ENCODE data around the gene MAPKAP1. TPM values are rescaled to one million over a fixed set of nuclear protein-coding genes. Genes with fewer than 3 reads are reported as not detected.

The MAPKAP1 gene
- total RNA-seq, 2 donors from 2014 or later: 73.4 to 81.5 TPM

DNA sequence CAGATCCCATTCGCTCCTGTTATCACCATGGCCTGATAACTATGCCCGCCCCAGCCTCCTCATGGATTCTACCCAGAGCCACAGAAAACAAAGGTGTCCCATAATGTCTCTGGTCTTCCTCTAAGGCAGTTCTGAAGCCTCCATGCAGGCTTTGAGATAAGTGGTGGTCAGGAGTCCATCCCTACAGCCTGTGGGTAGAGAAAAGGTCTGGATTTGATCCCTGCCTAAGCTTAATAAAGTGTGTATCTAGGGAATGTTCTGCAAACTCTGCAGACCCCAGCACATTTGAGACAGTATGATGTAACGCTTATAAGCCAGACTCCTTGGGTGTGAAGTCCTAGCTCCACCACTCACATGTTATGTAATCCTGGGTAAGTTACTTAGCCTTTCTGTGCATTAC is 187.3 kb downstream of the MAPKAP1 start:
- TF ChIP-seq, protein P1, sequence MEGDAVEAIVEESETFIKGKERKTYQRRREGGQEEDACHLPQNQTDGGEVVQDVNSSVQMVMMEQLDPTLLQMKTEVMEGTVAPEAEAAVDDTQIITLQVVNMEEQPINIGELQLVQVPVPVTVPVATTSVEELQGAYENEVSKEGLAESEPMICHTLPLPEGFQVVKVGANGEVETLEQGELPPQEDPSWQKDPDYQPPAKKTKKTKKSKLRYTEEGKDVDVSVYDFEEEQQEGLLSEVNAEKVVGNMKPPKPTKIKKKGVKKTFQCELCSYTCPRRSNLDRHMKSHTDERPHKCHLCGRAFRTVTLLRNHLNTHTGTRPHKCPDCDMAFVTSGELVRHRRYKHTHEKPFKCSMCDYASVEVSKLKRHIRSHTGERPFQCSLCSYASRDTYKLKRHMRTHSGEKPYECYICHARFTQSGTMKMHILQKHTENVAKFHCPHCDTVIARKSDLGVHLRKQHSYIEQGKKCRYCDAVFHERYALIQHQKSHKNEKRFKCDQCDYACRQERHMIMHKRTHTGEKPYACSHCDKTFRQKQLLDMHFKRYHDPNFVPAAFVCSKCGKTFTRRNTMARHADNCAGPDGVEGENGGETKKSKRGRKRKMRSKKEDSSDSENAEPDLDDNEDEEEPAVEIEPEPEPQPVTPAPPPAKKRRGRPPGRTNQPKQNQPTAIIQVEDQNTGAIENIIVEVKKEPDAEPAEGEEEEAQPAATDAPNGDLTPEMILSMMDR (IDR thresholded peaks at IDR 0.05): no peak
- no peak overlapping the region for H3K27ac ChIP-seq
- DNase-seq (ENCODE audit: low spot score): no peak
- no peaks in the 10 kb centered on the region for H3K4me1 ChIP-seq (ENCODE audit: control insufficient read depth in 1 of 2, low read depth in 2 of 2)
- no peak for ATAC-seq (ENCODE audit: insufficient number of reproducible peaks, low FRiP score, low read depth)
- no peak overlapping the region for H3K4me3 ChIP-seq
- H3K27me3 ChIP-seq (replicated peaks; ENCODE audit: insufficient read depth): no peaks in the 10 kb centered on the region
- no peaks in the 10 kb centered on the region for H3K36me3 ChIP-seq
- no peaks in the 10 kb centered on the region for H3K9me3 ChIP-seq

DNA sequence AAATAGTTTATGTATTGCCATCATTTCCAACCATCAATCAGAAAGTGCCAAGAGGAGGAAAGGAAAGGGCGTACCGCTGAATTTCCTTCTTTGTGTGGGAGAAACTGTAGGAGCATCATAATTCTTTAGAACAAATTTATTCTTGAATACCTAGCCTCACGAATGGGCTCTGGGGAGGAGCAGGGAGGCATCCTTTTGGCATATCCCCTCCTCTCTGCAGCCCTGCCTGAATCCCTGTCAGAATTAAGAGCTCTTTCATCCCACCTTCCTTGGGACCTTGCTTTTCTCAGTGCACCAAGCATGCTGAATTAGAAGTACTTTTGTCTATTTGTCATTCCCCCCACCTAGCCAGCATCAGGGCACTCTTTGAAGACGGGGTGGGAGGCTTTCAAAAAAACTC is 189.4 kb downstream of the MAPKAP1 start:
- no peak for ATAC-seq (ENCODE audit: insufficient number of reproducible peaks, low FRiP score, low read depth)
- Histone ChIP-seq H3K4me1 (ENCODE audit: control insufficient read depth in 1 of 2, low read depth in 2 of 2) (peaks cover 0 to 14% of the 10 kb centered on the region in 2 donors), H3K4me3 (no peak overlapping the region), H3K9me3 (no peaks in the 10 kb centered on the region), H3K27me3 (replicated peaks; ENCODE audit: insufficient read depth) (no peaks in the 10 kb centered on the region), H3K27ac (no peak overlapping the region), H3K36me3 (no peaks in the 10 kb centered on the region)
- TF ChIP-seq, protein P1 (IDR thresholded peaks at IDR 0.05): no peak
- DNase-seq (ENCODE audit: low spot score): no peak

GRCh38 chr9:125515983-125516940 is 190.7 kb downstream of the MAPKAP1 start:
- Histone ChIP-seq H3K4me1 (ENCODE audit: control insufficient read depth in 1 of 2, low read depth in 2 of 2) (peaks cover 0 to 14% of the 10 kb centered on the region in 2 donors), H3K9me3 (no peaks in the 10 kb centered on the region), H3K27me3 (replicated peaks; ENCODE audit: insufficient read depth) (no peaks in the 10 kb centered on the region), H3K36me3 (no peaks in the 10 kb centered on the region), H3K27ac (no peak overlapping the region), H3K4me3 (no peak overlapping the region)
- ATAC-seq (ENCODE audit: insufficient number of reproducible peaks, low FRiP score, low read depth) (no peak), DNase-seq (ENCODE audit: low spot score) (no peak)
- TF ChIP-seq, protein P1 (IDR thresholded peaks at IDR 0.05): no peak

GRCh38 chr9:125515281-125515680 is 191.7 kb downstream of the MAPKAP1 start:
- H3K27me3 ChIP-seq (replicated peaks; ENCODE audit: insufficient read depth): no peaks in the 10 kb centered on the region
- H3K4me3 ChIP-seq: no peak overlapping the region
- no peak for DNase-seq (ENCODE audit: low spot score)
- no peak overlapping the region for H3K27ac ChIP-seq
- H3K9me3 ChIP-seq: no peaks in the 10 kb centered on the region
- TF ChIP-seq, protein P1 (IDR thresholded peaks at IDR 0.05): no peak
- H3K4me1 ChIP-seq (ENCODE audit: control insufficient read depth in 1 of 2, low read depth in 2 of 2): peaks cover 0 to 14% of the 10 kb centered on the region in 2 donors
- ATAC-seq (ENCODE audit: insufficient number of reproducible peaks, low FRiP score, low read depth): no peak
- H3K36me3 ChIP-seq: no peaks in the 10 kb centered on the region

- Histone ChIP-seq H3K27me3 (replicated peaks; ENCODE audit: insufficient read depth) (no peaks in the 10 kb centered on the region), H3K27ac (no peak overlapping the region), H3K4me1 (ENCODE audit: control insufficient read depth in 1 of 2, low read depth in 2 of 2) (peaks cover 0 to 14% of the 10 kb centered on the region in 2 donors), H3K9me3 (no peaks in the 10 kb centered on the region), H3K4me3 (no peak overlapping the region), H3K36me3 (no peaks in the 10 kb centered on the region)
- ATAC-seq (ENCODE audit: insufficient number of reproducible peaks, low FRiP score, low read depth) (no peak), DNase-seq (ENCODE audit: low spot score) (no peak)
- TF ChIP-seq, protein P1 (IDR thresholded peaks at IDR 0.05): no peak
Observed at GRCh38 chr9:125514468-125514867, 192.5 kb downstream of the MAPKAP1 start.

All from thoracic aorta (tissue), 2 donors.